UCSD-AML1 (cell line): ENCODE data around the gene DES.

ENCODE experiments used
- DNase-seq: peaks from one replicate; lab custom pipeline; 2025; ENCODE audit not compliant: unreplicated experiment; lab: John Stamatoyannopoulos, UW

The DES gene

GRCh38 chr2:219471476-219472371, 53.5 kb downstream of the DES start:
- no peak for DNase-seq

GRCh38 chr2:219472629-219473187, 54.5 kb downstream of the DES start:
- DNase-seq = no peak

GRCh38 chr2:219473511-219473910, 55.3 kb downstream of the DES start:
- no peak for DNase-seq

- no peak for DNase-seq
These were observed 56.3 kb downstream of the DES start for GRCh38 chr2:219474285-219475060.

- DNase-seq = no peak
These were observed 57.1 kb downstream of the DES start for GRCh38 chr2:219475278-219475677.

- DNase-seq = peak; percentile 57
These were observed 57.8 kb downstream of the DES start for GRCh38 chr2:219475697-219476651.
